WERI-Rb-1 (cell line): ENCODE data around the gene GPHA2.

Source experiments
- DNase-seq: peaks from one replicate; pipeline ENCODE4 v3.0.0-alpha.2; 2020
- H3K27ac ChIP-seq: fragments of 250-450 bp; sonication (Bioruptor Pico); 2 replicates; pipeline ENCODE4 v1.5.1; 2020; ENCODE audit warnings: mild to moderate bottlenecking, moderate library complexity
- H3K27me3 ChIP-seq: fragments of 250-450 bp; sonication (Bioruptor Pico); 2 replicates; pipeline ENCODE4 v1.5.1; 2021; ENCODE audit warnings: mild to moderate bottlenecking, low read depth, moderate library complexity; ENCODE audit not compliant: insufficient read depth, severe bottlenecking
- H3K36me3 ChIP-seq: fragments of 250-450 bp; sonication (Bioruptor Pico); 2 replicates; pipeline ENCODE4 v1.5.1; 2020; ENCODE audit warnings: mild to moderate bottlenecking, moderate library complexity
- H3K4me3 ChIP-seq: 2 replicates; pipeline ENCODE4 v1.5.1; 2011; ENCODE audit warnings: low read depth, mild to moderate bottlenecking, control low read depth, low read length
- H3K9me3 ChIP-seq: fragments of 250-450 bp; sonication (Bioruptor Pico); 2 replicates; pipeline ENCODE4 v1.5.1; 2021; ENCODE audit warnings: mild to moderate bottlenecking, moderate library complexity; ENCODE audit not compliant: severe bottlenecking
- TF ChIP-seq, protein P1 (sequence below): IDR thresholded peaks from 2 replicates; pipeline ENCODE4 v1.5.1; 2011; ENCODE audit warnings: low read depth, mild to moderate bottlenecking, control low read depth, inconsistent platforms, low read length

GPHA2 gene

GRCh38 chr11:64929625-64930024 lies 6.1 kb downstream of the GPHA2 start:
- no peak for DNase-seq
- Histone ChIP-seq H3K4me3 (no peak overlapping the region), H3K9me3 (no peaks in the 10 kb centered on the region), H3K27me3 (no peaks in the 10 kb centered on the region), H3K27ac (no peak overlapping the region), H3K36me3 (peaks cover 13% of the 10 kb centered on the region)
- TF ChIP-seq, protein P1, sequence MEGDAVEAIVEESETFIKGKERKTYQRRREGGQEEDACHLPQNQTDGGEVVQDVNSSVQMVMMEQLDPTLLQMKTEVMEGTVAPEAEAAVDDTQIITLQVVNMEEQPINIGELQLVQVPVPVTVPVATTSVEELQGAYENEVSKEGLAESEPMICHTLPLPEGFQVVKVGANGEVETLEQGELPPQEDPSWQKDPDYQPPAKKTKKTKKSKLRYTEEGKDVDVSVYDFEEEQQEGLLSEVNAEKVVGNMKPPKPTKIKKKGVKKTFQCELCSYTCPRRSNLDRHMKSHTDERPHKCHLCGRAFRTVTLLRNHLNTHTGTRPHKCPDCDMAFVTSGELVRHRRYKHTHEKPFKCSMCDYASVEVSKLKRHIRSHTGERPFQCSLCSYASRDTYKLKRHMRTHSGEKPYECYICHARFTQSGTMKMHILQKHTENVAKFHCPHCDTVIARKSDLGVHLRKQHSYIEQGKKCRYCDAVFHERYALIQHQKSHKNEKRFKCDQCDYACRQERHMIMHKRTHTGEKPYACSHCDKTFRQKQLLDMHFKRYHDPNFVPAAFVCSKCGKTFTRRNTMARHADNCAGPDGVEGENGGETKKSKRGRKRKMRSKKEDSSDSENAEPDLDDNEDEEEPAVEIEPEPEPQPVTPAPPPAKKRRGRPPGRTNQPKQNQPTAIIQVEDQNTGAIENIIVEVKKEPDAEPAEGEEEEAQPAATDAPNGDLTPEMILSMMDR, result no peak

DNA sequence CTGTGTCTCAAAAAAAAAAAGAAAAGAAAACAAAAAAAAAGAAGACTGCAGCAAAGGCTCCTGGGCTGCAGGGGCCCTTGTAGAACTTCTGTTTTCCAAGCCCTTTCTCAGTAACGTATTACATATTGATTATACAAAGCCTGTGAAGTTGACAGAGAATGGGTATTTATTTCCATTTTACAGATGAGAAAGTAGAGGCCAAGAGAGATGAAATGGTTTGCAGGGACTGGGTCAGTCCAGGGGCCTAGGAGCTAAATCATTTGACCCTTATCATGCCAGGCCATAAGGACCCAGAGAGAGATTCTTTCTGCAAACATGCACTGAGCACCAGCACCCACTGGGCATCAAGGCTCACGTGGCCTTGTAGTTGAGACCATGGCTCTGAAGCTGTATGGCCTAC lies 6.7 kb downstream of the GPHA2 start:
- H3K36me3 ChIP-seq, result peaks cover 13% of the 10 kb centered on the region
- H3K27ac ChIP-seq, result no peak overlapping the region
- H3K27me3 ChIP-seq, result no peaks in the 10 kb centered on the region
- no peaks in the 10 kb centered on the region for H3K9me3 ChIP-seq
- TF ChIP-seq, protein P1, result no peak
- H3K4me3 ChIP-seq, result no peak overlapping the region
- no peak for DNase-seq

- H3K36me3 ChIP-seq, result peaks cover 6% of the 10 kb centered on the region
- no peaks in the 10 kb centered on the region for H3K27me3 ChIP-seq
- no peak for DNase-seq
- no peak overlapping the region for H3K4me3 ChIP-seq
- TF ChIP-seq, protein P1, result no peak
- H3K27ac ChIP-seq, result no peak overlapping the region
- H3K9me3 ChIP-seq, result no peaks in the 10 kb centered on the region
Measured at GRCh38 chr11:64926689-64927088, 9.0 kb downstream of the GPHA2 start.

DNA sequence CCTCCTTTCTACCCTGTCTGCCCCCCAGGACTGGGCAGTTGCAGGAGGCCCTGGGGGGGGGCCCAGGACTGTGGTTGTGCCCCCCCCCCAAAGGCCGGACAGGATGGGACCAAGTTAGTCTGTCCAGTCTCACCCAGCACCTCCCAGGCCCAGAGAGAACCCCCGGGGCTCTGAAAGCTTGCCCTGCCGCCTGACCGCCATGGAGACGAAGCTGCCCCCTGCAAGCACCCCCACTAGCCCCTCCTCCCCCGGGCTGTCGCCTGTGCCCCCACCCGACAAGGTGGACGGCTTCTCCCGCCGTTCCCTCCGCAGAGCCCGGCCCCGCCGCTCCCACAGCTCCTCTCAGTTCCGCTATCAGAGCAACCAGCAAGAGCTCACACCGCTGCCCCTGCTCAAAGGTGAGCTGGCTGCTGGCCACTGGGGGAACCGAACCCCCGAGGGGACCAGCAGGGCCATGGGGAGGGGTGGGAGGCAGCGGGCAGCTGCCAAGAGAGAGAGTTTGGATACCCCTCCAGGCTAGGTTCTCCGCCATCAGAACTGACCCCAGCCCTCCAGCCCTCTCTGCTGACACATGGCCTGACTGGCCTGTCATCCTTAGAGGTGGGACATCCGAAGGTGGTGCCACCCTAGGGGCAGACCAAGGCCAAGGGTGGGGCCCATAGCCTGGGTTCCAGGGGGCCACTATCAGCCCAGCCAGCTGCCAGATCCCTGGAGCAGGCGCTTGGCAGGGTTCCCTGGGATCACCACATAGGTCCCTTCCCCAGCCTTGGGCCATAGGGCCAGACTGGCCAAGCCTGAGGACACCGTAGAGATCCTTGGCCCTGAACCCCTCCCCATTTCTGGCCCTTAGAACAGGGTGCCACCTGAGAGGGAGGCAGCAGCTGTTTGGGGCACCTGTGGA lies 9.9 kb downstream of the GPHA2 start:
- Histone ChIP-seq H3K9me3 (no peaks in the 10 kb centered on the region), H3K27me3 (no peaks in the 10 kb centered on the region), H3K36me3 (peaks cover 3% of the 10 kb centered on the region; the same call in 1 of the 2 replicates), H3K4me3 (peak overlapping the region; percentile 71; the same call in 1 of the 2 replicates), H3K27ac (no peak overlapping the region)
- TF ChIP-seq, protein P1, result no peak
- no peak for DNase-seq

- H3K36me3 ChIP-seq, result no peaks in the 10 kb centered on the region
- H3K4me3 ChIP-seq, result peak overlapping the region; percentile 71
- TF ChIP-seq, protein P1, result no peak
- H3K27me3 ChIP-seq, result no peaks in the 10 kb centered on the region
- peak; percentile 26 for DNase-seq
- peak overlapping the region; percentile 85 for H3K27ac ChIP-seq
- H3K9me3 ChIP-seq, result no peaks in the 10 kb centered on the region
Measured at GRCh38 chr11:64924910-64925284, 10.8 kb downstream of the GPHA2 start.
